HG03432 (cell line): Measurements from ENCODE around the gene BCORL1.
A peak's percentile ranks its signal among the peaks of the same experiment; 100 is the strongest.

ENCODE experiments used
- ATAC-seq: cut with Tn5 transposase; IDR thresholded peaks from one replicate; pipeline ENCODE4 v1.9.1; 2021; ENCODE audit warnings: mild to moderate bottlenecking, moderate library complexity; ENCODE audit not compliant: unreplicated experiment

The BCORL1 gene

GRCh38 chrX:130086447-130087206 is 104.2 kb downstream of the BCORL1 start:
- peak; percentile 54 for ATAC-seq

DNA sequence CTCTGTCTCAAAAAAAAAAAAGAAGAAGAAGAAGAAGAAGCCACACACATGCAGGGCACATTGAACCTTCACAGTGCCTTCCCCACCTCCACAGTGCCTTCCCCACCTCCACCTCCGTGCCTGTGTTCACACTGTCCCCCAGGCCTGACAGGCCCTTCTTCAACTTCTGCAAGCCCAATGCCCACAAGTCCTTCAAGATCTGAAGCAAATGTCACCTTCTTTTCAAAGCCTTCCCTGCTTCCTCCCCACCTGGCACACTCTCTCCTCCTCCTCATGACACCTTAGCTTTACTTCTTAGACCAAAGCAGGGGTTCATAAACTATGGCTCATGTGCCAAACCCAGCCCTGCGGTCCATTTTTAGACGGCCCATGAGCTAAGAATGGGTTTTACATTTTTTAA is 107.9 kb downstream of the BCORL1 start:
- no peak for ATAC-seq

- peak; percentile 99 for ATAC-seq
Measured at GRCh38 chrX:130091980-130092522, 109.6 kb downstream of the BCORL1 start.

GRCh38 chrX:130093271-130093670 is 110.8 kb downstream of the BCORL1 start:
- no peak for ATAC-seq

GRCh38 chrX:130094696-130095095 is 112.3 kb downstream of the BCORL1 start:
- no peak for ATAC-seq

GRCh38 chrX:130095249-130096030 is 113.0 kb downstream of the BCORL1 start:
- ATAC-seq = no peak

- ATAC-seq = no peak
Measured at GRCh38 chrX:130097507-130098209, 115.2 kb downstream of the BCORL1 start.

DNA sequence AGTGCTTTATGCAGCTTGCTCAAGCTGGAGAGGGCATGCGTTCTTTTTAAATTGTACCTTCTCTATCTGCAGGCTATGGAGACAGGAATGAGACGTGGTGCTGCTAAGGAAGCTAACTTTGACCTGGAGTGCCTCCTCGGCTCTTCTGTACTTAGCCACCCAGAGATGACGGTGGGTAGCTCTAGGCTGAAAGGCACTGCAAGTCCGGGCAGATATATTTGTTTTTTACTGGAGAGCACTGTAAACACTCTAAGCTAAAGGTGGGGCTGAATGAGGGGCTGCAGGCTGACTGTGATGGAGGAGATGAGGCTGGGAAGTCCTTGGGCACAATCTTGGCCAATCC is 115.7 kb downstream of the BCORL1 start:
- no peak for ATAC-seq

- no peak for ATAC-seq
Measured at GRCh38 chrX:130100180-130100579, 117.7 kb downstream of the BCORL1 start.

DNA sequence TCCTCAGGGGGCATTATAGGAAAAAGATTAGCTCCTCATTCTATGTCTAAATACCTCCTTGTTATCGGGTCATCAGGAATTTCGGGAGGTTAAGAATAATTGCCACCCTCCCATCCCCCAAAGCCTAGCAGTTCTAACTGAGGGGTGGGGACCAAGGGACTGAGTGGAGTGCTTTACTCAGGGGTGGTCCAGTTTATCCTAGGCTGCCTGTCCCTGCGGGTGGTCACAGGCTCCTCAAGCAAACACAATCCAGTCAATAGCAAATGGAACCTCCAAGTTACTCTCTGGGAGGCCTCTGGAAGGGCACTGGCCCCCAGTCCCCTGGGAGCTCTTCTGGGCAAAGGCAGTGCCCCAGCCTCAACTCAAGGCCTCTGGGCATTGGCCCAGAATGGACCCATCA is 121.2 kb downstream of the BCORL1 start:
- no peak for ATAC-seq

DNA sequence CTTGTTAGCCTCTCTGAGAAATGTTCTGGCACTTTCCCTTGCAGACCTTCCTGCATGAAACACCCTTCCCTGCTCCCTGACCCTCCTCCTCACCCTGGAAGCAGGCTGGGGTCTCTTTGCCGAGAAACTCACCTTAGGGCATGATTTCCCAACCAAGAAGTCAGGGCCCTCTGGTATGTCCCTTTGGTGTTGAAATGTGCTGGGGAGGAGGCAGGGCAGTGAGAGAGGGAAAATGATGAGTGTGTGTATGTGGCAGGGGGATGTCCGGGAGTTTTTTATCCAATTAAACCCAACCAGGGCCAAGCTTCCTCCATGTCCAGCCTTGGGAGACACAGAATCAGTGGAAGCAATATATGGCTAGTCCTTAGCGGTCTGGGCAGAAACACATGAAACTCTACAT is 122.8 kb downstream of the BCORL1 start:
- ATAC-seq = no peak

DNA sequence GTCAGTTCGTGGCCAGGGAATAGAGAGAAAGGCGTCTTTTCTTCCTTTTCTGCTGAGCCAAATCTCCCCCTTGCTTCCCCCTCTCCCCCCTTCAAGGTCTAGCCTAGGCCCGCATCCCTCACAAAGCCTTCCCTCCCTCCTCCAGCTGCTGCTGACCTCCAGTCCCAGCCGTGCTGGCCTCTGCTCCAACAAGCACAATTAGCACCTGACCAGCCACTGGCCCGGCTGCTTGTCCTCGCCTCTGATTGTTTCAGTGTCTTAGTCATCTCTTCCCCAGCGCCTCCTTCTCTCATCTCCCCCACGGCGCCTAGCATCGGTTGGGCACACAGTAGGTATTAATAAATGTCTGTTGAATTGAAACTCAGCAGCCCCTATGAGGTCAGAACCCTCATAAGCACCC is 123.6 kb downstream of the BCORL1 start:
- no peak for ATAC-seq
